ENCODE measurements around the gene MAPK1. TPM values are rescaled to one million over a fixed set of nuclear protein-coding genes. Genes with fewer than 3 reads are reported as not detected.

The MAPK1 gene
- total RNA-seq, 1 experiment from 2014 or later: 139 TPM

GRCh38 chr22:21778705-21779363 lies 88.6 kb downstream of the MAPK1 start:
- H3K27me3 ChIP-seq (replicated peaks; ENCODE audit: insufficient read depth, low read depth, low read length, poor library complexity): no peaks in the 10 kb centered on the region
- H3K36me3 ChIP-seq (ENCODE audit: insufficient read depth, low read length, poor library complexity, severe bottlenecking): peaks cover 9% of the 10 kb centered on the region
- intact Hi-C loops (cut with micrococcal nuclease; ENCODE audit: unreplicated experiment): no loop called here
- DNase-seq (ENCODE audit: low spot score): no peak
- ChIA-PET POLR2A (ENCODE audit: low non-redundant PET) (no interaction called here), CTCF (no interaction called here)
- TF ChIP-seq EZH2 (IDR thresholded peaks at IDR 0.05; ENCODE audit: borderline replicate concordance, low read depth, low read length, poor library complexity, severe bottlenecking): no peak
- TF ChIP-seq, protein P1, sequence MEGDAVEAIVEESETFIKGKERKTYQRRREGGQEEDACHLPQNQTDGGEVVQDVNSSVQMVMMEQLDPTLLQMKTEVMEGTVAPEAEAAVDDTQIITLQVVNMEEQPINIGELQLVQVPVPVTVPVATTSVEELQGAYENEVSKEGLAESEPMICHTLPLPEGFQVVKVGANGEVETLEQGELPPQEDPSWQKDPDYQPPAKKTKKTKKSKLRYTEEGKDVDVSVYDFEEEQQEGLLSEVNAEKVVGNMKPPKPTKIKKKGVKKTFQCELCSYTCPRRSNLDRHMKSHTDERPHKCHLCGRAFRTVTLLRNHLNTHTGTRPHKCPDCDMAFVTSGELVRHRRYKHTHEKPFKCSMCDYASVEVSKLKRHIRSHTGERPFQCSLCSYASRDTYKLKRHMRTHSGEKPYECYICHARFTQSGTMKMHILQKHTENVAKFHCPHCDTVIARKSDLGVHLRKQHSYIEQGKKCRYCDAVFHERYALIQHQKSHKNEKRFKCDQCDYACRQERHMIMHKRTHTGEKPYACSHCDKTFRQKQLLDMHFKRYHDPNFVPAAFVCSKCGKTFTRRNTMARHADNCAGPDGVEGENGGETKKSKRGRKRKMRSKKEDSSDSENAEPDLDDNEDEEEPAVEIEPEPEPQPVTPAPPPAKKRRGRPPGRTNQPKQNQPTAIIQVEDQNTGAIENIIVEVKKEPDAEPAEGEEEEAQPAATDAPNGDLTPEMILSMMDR (conservative IDR thresholded peaks at IDR 0.05; ENCODE audit: low read depth, low read length): no peak
- H3K4me1 ChIP-seq (ENCODE audit: insufficient read depth, low read length, poor library complexity, severe bottlenecking): peaks cover 6% of the 10 kb centered on the region
- H3K4me3 ChIP-seq (ENCODE audit: low read depth, low read length, poor library complexity, severe bottlenecking): no peak overlapping the region
- no TSS peak for BruUV-seq (replicated peaks)
- H3K27ac ChIP-seq (ENCODE audit: low read depth, low read length, poor library complexity, severe bottlenecking): no peak overlapping the region
- no peaks in the 10 kb centered on the region for H3K9me3 ChIP-seq (ENCODE audit: low read depth, low read length, poor library complexity, severe bottlenecking)

DNA sequence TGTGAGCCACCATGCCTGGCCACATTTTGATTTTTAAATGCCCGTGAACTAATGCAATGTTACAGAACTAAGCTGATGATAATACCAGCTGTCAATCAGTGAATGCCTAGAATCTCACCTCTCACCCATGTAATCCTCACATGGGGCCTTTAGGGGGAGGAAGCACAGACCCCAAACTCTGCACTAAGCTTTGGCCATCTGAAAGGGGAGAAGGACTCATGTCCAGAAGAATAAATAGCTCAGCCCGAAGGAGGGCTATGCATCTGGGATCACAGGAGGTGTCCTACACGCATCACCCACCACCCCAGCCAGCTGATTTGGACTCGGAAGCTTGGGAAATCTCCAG lies 95.8 kb downstream of the MAPK1 start:
- CTCF ChIA-PET: no interaction called here
- Histone ChIP-seq H3K9me3 (ENCODE audit: low read depth, low read length, poor library complexity, severe bottlenecking) (no peaks in the 10 kb centered on the region), H3K36me3 (ENCODE audit: insufficient read depth, low read length, poor library complexity, severe bottlenecking) (peaks cover 51% of the 10 kb centered on the region), H3K27me3 (replicated peaks; ENCODE audit: insufficient read depth, low read depth, low read length, poor library complexity) (no peaks in the 10 kb centered on the region), H3K4me3 (ENCODE audit: low read depth, low read length, poor library complexity, severe bottlenecking) (no peak overlapping the region), H3K27ac (ENCODE audit: low read depth, low read length, poor library complexity, severe bottlenecking) (no peak overlapping the region), H3K4me1 (ENCODE audit: insufficient read depth, low read length, poor library complexity, severe bottlenecking) (no peaks in the 10 kb centered on the region)
- TF ChIP-seq, protein P1 (conservative IDR thresholded peaks at IDR 0.05; ENCODE audit: low read depth, low read length): no peak
- no peak for TF ChIP-seq EZH2 (IDR thresholded peaks at IDR 0.05; ENCODE audit: borderline replicate concordance, low read depth, low read length, poor library complexity, severe bottlenecking)
- intact Hi-C loops (cut with micrococcal nuclease; ENCODE audit: unreplicated experiment): no loop called here
- POLR2A ChIA-PET (ENCODE audit: low non-redundant PET): no interaction called here
- no TSS peak for BruUV-seq (replicated peaks)
- no peak for DNase-seq (ENCODE audit: low spot score)

- Histone ChIP-seq H3K4me3 (ENCODE audit: low read depth, low read length, poor library complexity, severe bottlenecking) (no peak overlapping the region), H3K36me3 (ENCODE audit: insufficient read depth, low read length, poor library complexity, severe bottlenecking) (peaks cover 61% of the 10 kb centered on the region), H3K4me1 (ENCODE audit: insufficient read depth, low read length, poor library complexity, severe bottlenecking) (no peaks in the 10 kb centered on the region), H3K27ac (ENCODE audit: low read depth, low read length, poor library complexity, severe bottlenecking) (no peak overlapping the region), H3K9me3 (ENCODE audit: low read depth, low read length, poor library complexity, severe bottlenecking) (no peaks in the 10 kb centered on the region), H3K27me3 (replicated peaks; ENCODE audit: insufficient read depth, low read depth, low read length, poor library complexity) (no peaks in the 10 kb centered on the region)
- no peak for DNase-seq (ENCODE audit: low spot score)
- BruUV-seq (replicated peaks): no TSS peak
- intact Hi-C loops (cut with micrococcal nuclease; ENCODE audit: unreplicated experiment): no loop called here
- POLR2A ChIA-PET (ENCODE audit: low non-redundant PET): no interaction called here
- CTCF ChIA-PET: no interaction called here
- TF ChIP-seq, protein P1 (conservative IDR thresholded peaks at IDR 0.05; ENCODE audit: low read depth, low read length): no peak
- no peak for TF ChIP-seq EZH2 (IDR thresholded peaks at IDR 0.05; ENCODE audit: borderline replicate concordance, low read depth, low read length, poor library complexity, severe bottlenecking)
Observed at GRCh38 chr22:21768435-21768834, 99.0 kb downstream of the MAPK1 start.
